MM.1S (cell line): ENCODE results near the gene TCF12.

Experiments used
- EZH2 ChIP-seq: fragments of 300-600 bp; sonication (generic); optimal IDR thresholded peaks from 2 replicates; pipeline ENCODE3; 2017; ENCODE audit warnings: low read depth, mild to moderate bottlenecking, antibody characterized with exemption, low read length, mixed read lengths
- EZH2phosphoT487 ChIP-seq: fragments of 300-600 bp; sonication (generic); IDR thresholded peaks from 2 replicates; pipeline ENCODE4 v1.6.1; 2018; ENCODE audit warnings: antibody characterized with exemption, low read length
- TF ChIP-seq, protein P1 (sequence below): fragments of 300-600 bp; sonication (generic); IDR thresholded peaks from 2 replicates; pipeline ENCODE4 v1.5.1; 2016; ENCODE audit warnings: antibody characterized with exemption, low read length, mixed read lengths

- TF ChIP-seq EZH2phosphoT487 (no peak), EZH2 (no peak)
- TF ChIP-seq, protein P1, sequence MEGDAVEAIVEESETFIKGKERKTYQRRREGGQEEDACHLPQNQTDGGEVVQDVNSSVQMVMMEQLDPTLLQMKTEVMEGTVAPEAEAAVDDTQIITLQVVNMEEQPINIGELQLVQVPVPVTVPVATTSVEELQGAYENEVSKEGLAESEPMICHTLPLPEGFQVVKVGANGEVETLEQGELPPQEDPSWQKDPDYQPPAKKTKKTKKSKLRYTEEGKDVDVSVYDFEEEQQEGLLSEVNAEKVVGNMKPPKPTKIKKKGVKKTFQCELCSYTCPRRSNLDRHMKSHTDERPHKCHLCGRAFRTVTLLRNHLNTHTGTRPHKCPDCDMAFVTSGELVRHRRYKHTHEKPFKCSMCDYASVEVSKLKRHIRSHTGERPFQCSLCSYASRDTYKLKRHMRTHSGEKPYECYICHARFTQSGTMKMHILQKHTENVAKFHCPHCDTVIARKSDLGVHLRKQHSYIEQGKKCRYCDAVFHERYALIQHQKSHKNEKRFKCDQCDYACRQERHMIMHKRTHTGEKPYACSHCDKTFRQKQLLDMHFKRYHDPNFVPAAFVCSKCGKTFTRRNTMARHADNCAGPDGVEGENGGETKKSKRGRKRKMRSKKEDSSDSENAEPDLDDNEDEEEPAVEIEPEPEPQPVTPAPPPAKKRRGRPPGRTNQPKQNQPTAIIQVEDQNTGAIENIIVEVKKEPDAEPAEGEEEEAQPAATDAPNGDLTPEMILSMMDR: no peak
Observed at GRCh38 chr15:56927816-56928215, 9.4 kb downstream of the TCF12 start.
